Endothelial cell of hepatic sinusoid (primary cell): Measurements from ENCODE around the gene RHOV.

Experiments
- in situ Hi-C: cut with HindIII; loops from 2 replicates; pipeline ENCODE4 v1.10.0; 2017; ENCODE audit warnings: low sequenced_read_pairs

Gene RHOV, protein sequence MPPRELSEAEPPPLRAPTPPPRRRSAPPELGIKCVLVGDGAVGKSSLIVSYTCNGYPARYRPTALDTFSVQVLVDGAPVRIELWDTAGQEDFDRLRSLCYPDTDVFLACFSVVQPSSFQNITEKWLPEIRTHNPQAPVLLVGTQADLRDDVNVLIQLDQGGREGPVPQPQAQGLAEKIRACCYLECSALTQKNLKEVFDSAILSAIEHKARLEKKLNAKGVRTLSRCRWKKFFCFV

DNA sequence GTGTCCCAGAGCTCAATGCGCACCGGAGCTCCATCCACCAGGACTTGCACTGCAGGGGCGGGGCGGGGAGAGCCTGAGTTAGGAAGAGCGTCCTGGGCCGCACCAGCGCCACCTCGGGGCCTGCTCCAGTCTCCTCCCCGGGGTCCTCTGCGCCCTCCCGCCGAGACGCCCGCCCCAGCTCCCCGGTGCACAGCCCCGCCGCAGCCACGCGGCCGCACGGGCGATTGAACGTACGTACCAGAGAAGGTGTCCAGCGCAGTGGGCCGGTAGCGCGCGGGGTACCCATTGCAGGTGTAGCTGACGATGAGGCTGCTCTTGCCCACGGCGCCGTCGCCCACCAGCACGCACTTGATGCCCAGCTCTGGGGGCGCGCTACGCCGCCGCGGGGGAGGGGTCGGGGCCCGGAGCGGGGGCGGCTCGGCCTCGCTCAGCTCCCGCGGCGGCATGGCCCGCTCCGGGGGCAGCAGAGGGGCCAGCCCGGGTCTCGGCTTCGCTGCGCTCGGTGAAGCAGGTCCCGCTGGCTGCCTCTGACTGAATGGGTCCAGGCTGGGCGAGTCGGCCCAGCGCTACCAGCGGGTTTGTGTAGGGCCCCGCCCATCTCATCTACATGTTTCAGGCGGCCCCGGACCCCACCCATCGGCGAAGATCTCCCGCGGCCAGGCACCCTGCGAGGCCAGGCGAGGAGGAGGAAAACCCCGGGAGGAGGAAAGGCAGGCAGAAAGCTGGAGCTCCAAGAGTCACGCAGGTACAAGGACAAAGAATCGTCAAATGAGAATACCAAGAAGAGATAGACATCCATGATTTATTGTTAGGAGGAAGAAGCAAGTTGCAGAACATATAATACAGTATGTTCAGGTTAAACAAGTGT is at the start of gene RHOV:
RHOV (minus strand) TSS at position 541 of the 868 bp plus-strand sequence; CDS start at position 446, 95 bp downstream.
- in situ Hi-C loops: no loop called here

DNA sequence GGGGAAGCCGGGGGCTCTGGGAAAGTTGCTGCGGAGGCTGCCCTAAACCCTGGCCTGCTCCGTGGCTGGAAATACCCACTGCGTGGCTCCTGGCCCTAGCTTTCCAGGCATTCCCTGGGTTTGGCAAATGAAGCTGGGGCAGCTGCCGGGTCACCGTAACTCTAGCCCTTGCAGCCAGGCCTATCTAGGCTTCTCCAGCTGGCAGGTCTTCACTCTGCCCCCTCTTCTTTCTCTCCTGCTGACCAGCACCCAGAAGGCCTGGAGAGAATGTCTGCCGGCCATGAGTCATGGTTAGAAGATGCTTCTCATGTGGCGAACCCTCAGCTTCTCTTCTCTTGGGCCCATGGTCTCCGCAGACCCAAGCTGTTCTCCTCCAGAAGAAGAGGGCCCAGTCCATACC is 49.5 kb upstream of the RHOV start:
- in situ Hi-C loops: no loop called here

DNA sequence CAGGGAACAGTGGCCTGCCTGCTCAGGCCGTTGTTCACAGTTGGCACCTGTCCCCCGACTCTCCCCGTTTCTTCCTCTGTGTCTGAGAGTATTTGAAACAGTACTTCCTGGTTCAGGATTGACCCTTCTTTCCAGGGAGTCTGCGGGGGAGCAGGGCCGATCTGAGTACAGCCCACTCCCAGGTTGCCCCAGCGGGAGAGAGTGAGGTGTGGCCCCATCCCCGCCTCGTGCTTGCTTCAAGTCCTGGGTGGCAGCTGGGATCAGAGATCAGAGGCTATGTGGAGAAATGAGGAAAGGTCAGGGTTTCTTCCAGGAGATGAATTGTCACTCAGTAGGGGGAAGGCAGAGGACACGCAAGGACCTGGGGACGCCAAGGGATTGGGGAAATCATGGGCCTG is 48.6 kb upstream of the RHOV start:
- in situ Hi-C loops: no loop called here

DNA sequence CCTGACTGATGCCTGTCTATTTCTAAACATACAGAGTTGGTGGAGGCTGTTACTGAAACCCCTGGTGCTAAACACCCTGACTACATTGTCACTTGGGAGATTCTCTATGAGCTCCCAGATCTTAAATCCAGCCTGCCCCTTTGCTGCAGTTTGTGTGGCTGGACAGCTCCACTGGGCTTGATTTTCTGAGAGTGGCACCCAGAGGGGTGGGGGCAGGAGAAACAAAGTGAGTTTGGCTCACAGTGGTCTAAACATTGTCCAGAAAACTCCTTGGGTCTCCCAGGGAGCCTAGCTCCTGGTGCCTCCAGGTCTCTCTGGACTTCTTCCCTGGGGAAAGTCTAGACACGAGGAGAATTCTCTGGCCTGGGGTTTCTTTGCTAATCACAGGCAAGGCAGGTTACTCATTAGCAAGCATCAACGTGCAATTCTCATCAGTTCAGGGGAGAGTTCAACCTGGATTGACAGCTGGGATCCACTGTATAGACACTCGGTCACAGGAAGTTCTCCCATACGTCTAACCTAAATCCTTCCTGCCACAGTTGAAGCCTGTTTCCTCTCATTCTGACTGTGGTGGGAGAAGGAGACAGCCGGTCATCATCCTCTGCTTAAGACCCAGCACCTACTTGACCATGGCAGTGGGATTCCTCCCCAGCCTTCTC is 48.0 kb upstream of the RHOV start:
- in situ Hi-C loops: no loop called here

DNA sequence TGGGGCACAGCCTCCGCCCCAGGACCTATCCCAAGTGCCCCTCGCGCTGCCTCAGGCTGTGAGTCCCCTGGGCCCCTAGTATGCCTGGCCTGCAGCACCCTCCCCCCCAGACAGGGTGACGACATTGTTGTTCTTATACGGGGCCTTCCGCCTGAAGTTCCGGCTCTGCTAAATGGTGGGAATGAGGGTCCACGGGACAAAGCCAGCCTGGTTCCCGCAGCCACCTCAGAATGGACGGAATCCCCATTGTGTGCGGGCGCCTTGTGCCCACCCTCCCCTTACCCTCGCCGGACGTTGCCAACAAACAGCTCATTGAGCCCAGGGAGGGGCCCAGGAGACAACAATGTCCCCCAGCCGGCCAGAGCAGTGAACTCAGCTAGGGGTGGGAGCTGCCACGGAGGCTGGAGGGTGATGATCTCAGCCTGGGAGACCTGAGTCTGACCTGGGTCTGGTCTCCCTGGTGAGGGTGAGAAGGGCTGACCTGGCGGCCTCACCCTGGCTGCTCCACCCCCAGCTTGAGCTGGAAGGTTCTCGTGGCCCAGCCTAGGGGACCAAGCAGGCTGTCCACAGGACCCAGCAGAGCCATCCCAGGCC is 44.9 kb upstream of the RHOV start:
- in situ Hi-C loops: no loop called here

DNA sequence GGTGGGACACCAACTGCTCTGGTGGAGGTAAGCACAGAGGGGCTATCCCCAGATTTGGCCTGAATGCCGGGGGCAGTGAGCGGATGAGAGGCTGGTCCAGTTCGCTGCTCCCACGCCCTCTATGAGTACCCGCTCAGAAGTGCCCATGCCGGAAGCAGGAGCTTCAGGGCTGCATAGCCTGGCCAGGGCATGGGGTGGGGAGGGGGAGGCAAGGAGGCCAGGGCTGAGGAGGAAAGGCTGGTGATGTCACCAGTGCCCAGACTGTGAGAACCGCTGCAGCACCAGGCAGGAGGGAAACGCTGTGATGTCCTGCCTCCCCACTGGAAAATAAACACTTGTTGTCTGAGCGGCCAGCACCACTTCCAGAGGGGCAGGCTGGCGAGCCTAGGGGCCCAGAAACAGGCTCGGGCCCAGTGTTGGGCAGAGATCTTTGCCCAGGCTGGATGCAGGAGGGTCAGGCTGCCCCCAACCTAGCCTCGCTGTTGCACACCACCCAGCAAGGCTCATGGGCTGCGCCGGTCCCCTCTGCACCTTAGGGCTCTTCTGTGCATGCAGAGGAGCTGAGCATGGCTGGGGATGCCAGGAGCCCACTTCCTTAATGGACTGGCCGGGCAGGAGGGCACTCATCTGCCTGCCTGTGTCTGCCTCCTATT is 44.2 kb upstream of the RHOV start:
- in situ Hi-C loops: no loop called here

DNA sequence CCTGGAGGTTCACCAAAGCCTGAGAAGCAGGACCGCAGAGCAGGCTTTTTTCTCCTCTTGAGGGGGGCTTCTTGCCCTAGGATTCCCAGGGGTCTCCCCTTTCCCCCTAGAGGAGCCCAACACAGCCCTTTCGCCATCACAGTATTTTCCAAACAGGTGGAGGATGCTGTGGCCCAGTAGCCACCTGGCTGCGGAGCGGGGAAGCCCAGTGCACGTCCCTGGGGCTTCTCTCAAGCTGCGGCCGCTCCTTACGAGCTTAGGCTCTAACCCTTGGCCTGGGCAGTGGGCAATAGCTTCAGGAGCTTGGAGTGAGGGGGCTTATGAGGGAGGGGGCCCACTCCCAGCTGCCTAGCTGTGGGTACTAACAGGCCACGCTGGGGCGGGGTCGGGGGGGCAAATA is 43.6 kb upstream of the RHOV start:
- in situ Hi-C loops: no loop called here

DNA sequence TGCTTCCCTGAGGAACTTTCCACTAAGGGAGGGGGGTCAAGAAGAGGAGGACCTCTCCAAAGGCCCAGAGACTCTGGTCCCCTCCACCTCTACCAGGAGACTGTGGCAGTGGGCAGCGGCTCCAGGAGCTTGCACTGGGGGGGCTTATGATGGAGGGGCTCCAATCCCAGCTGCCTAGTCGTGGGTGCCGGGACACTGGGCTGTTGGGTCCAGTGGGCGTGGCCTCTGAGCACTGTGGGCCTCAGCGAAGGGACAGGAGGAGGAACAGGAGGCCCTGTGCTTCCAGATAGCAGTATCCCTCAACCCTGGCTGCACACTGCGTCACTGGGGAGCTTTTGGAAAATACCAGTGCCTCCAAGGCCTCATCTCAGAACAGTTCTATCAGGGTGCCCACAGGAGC is 41.6 kb upstream of the RHOV start:
- in situ Hi-C loops: no loop called here

DNA sequence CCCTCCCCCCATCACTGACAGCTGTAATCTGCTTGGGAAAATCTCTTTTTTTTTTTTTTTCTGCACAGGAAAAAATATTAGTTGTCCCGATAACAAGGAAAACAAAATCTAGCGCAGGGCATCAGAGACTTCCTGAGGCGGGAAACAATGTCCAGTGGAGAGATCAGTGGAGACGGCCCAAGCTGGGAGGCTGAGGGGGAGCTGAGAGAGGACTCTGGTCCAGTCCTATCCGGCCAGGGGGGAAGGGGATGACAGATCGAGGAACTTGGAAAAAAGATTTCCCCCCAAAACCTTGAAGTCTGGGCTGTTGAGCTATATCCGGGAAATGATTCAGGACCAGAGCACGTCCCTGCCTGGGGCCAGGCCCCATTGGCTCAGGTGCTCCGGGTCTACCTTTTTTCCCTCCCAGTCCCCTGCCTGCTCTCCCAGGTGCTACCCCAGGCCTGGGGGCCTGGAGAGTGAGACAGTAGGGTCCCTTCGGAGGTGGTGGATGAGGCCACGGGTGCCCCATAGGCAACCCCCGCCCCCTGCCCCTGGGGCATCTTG is 41.2 kb upstream of the RHOV start:
- in situ Hi-C loops: no loop called here

DNA sequence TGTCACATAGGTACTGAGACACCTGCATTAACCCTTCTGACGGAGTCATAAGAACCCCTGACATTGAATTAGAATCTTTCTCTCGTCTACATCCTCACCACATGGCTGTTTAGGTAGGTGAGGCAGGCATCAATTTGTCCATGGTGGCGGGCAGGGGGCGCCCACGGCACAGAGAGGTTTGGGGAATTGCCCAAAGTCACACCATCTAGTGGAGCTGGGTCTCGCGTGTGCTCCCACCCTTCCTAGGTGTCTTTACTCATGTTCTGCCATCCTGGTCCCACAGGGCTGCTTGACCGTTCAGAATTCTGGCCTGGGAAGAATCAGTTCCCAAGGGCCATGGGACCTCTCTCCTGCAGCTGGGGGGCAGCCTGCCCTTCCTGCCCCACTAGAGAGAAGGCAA is 40.5 kb upstream of the RHOV start:
- in situ Hi-C loops: no loop called here

DNA sequence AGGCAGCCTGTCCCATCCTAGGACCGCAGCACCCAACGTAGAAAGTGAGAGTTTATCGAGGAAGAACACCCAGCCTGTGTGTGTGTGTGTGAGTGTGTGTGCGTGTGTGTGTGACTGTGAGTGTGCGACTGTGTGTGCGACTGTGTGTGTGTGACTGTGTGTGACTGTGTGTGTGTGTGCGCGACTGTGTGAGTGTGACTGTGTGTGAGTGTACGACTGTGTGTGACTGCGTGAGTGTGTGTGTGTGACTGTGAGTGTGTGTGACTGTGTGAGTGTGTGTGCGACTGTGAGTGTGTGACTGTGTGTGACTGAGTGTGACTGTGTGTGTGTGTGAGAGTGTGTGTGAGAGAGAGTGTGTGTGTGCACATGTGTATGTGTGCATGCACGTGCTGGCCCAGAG is 40.0 kb upstream of the RHOV start:
- in situ Hi-C loops: no loop called here

DNA sequence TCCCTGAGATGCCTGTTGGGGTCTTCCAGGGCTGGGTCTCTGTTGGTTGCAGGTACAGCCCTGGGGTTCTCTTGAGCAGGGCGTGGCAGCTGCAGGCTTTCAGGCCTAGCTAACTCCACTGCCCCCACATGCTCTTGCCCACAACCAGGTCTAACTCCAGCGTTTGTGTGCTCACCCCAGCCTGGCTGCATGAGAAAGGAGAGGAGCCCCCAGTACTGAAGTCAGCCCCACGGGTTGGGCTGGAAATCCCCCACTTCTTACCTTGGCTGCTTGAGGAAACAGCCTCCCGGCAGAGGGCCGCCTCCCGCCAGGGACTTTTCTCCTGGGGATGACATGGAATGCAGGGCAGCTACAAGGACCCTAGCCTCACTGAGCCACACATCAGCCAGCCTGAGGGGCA is 38.4 kb upstream of the RHOV start:
- in situ Hi-C loops: no loop called here

DNA sequence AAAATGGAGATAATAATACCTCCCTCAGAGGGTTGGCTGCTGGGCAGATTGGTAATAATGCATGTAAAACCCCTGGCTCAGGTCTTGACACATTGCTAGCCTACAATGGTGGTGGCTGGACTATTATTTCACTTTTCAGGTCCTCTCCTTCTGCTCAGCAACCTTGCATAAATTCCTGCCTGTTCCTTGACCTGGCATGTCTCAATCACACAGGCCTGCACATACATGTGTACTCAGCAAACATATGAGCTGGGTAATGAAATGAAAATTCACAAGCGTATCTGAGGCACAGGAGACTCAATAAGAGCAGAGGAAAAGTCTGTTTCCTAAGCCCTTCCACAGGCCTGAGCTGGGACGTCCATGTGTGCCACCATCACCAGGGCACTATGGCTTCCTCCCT is 37.7 kb upstream of the RHOV start:
- in situ Hi-C loops: no loop called here

DNA sequence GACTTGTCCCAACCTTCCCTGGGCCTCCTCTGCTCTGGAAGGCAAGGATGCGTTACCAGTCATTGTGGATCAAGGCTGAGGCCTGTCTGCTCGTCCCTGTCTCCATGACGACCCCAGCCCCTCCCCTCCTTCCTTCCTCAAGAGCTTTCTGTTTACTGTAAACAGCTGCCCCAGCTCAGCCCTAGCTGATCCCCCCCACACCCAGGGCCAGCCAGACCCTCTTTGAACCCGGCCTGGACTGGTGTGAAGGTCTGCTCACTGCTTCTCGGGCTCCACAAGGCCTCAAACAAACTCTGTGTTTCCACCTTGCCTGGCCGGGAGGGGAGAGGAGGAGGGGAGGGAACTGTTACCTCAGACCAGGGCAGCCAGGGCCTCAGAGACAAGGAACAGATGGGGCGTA is 37.1 kb upstream of the RHOV start:
- in situ Hi-C loops: no loop called here

DNA sequence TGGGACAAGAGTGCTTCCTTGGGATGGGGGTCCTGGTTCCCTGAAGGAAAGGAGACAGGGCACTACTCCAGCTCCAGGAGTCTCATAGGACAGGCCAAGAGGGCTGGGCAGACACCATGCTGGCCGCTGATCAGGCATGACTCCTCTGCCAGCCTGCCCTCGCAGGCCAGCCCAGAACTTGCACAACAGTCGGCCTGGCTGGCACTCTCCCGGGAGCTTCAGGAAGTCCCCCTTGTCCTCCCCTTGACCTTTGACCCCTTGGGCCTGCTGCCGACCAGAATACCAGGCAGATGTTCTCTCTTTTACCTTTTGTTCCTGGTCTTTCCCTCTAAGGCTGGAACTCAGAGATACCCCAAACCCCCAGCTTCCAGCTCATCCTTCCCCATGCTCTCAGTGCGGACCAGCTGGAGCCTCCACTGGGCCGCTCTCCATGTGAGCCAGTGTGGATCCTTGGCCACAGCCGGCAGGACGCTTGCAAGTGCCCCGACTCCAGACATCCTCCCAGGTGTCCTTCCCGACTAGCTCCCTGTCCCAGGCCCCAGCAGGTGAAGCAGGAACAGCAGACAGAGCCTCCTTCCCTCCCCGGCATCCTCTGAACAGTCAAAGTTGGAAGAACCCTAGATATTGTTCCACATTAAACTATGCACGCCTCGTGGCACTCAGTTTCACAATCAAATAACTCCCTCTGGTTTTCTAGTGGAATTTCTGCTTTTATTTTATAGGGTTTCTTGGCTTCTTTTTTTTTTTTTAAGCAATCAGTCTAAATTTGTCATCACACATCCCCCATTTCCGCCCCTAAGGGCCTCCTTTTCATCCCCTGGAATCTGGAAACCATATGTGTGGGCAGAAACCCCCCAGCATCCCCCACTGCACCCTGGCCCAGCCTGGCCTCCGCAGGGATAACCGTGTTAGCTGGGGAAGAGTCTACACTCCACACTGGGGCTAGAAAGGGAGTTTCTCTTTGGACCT is 35.9 kb upstream of the RHOV start:
- in situ Hi-C loops: loop anchor here (5.0 kb wide), 3 partner anchors 52 to 267 kb away; no protein-coding TSS in a partner anchor

DNA sequence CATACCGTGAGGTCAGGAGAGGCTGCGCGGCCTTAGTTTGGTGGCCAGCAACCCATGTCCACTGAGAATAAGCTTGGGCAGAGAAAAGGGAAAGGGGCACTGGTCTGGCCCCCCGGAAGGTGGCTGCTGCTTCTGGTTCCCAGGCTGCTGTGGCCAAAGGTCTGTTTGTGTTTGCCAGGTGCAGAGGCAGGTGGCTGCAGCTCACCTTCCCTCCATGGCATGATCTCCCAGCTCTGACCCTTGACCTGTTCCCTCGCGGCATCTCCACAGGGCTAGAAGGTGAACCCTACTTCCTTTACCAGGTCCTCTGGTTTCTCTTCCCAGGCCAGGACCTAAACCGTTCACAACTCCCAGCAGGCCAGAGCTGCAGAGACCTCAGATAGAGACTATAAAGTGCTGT is 34.1 kb upstream of the RHOV start:
- in situ Hi-C loops: loop anchor here (5.0 kb wide), 3 partner anchors 54 to 269 kb away; no protein-coding TSS in a partner anchor

DNA sequence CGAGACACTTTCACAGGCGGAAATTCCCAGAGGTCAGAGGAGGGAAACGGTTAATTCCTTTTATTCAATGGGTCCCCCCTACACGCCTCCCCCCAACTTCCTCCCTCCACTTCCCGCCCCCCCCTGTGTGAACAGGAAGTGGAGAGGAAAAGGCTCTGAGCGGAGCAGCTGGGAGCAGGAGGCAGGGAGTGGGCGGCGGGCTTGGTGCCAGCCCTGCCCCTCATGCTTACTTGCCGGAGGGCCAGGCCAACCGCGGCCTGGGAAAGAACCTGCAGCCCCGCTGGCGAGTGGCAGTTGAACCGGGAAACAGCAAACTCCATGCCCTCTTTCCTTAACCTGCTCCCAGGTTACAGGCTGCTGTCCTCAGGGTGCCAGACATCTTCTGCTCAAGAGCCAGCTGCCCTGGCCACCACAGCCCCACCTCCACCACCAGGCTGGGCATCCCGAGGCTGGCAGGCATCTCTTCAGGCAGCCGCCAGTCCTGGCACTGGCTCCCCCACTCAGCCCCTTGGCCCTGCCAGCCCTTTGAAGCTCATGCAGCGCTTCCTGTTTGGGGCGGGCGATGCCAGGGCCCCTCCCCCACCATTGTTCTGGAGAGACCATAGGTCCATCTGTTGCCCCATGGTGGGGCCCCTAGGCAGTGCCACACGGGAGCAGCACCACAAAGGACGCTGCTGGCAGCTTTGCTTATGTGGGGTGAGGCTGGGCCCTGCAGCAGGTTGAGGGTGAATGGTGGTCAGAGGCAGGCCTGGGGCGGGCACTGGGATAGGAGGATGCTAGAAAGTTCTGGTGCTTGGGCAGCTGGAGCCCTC is 33.2 kb upstream of the RHOV start:
- in situ Hi-C loops: loop anchor here (5.0 kb wide), 3 partner anchors 55 to 270 kb away; no protein-coding TSS in a partner anchor
